GM18499 (cell line): ENCODE results near the gene ZFYVE28.

Source experiments
- ATAC-seq: cut with Tn5 transposase; IDR thresholded peaks from one replicate; pipeline ENCODE4 v1.9.1; 2021; ENCODE audit warnings: moderate number of reproducible peaks; ENCODE audit not compliant: insufficient read depth, unreplicated experiment

The ZFYVE28 gene

DNA sequence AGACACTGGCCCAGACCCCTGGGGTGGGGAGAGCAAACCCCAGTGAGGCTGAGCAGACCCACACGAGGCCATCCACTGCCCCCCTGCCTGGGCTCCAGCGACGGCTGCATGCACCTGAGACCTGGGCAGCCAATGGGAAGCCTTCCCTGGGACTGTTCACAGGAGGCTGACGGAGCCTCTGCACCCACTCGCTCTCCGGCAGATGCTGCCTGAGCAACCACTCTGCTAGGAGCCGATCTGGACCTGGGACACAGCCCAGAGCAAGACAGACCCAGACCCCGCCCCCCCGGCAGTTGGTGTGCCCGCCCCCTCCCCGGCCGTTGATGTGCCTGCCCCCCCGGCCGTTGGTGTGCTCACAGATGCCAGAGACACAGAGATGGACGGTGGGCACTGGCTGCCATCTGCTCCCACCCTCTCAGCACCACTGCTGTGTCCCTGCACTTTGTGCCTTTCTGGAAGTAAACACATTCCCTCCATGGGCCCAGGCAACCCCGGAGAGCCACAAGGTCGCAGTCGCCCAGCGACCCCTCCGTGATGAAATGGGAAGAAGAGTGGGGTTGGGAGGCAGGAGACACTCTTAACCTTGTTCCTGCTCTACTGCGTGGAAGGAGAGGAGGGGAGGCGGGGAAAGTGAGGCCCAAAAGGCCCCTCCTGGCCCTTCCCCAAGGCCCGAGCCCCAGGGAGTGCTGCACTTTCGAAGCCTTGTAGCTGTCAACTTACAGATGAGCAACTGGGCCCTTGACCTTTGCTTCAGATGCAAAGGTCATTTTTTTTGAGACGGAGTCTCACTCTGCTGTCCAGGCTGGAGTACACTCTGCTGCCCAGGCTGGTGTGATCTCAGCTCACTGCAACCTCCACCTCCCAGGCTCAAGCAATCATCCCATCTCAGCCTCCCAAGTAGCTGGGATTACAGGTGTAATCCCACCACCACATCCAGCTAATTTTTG is 62.0 kb downstream of the ZFYVE28 start:
- no peak for ATAC-seq

- no peak for ATAC-seq
Measured at GRCh38 chr4:2354760-2355159, 63.7 kb downstream of the ZFYVE28 start.

GRCh38 chr4:2354118-2354517 is 64.3 kb downstream of the ZFYVE28 start:
- ATAC-seq: no peak

DNA sequence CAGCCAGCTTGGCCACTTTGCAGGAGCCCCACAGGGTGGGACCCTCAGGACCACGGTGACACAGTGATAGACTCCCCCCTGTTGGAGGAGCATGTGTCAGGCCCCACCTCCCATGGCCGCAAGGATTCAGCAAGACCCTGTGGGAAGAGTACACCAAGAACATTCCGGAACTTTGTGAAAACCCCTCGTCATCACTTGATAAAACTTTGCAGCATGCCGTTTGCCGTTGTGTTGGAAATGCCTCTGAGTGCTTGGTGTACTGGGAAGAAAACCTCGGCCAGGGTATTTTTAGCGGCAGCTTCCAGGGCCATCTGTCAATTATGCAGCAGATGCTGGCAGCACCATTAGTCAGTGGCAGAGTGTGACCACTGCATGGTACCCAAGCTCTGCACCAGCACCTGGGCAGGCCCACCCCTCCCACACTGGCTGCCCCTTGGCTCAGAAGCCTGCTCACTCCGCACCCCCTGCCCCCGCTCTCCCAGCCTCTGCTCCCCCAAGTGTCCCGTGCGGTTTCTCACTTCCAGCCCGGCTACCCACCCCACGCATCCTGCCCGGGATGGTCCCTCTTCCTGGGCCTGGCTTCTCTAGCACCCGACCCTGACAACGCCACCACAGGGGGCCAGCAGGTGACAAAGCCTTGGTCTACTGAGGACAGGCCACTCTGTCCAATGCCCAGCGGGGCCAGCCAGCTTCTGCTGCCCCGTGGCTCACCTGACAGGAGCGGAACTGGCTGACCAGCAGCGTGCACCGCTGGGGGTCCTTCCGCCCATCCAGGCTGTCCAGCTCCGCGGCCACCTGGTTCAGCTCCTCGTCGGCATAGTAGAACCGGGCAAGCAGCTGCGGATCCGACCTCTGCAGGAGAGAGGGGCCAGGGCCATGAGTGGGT is 65.0 kb downstream of the ZFYVE28 start:
- no peak for ATAC-seq

- no peak for ATAC-seq
Measured at GRCh38 chr4:2352729-2353221, 65.7 kb downstream of the ZFYVE28 start.

DNA sequence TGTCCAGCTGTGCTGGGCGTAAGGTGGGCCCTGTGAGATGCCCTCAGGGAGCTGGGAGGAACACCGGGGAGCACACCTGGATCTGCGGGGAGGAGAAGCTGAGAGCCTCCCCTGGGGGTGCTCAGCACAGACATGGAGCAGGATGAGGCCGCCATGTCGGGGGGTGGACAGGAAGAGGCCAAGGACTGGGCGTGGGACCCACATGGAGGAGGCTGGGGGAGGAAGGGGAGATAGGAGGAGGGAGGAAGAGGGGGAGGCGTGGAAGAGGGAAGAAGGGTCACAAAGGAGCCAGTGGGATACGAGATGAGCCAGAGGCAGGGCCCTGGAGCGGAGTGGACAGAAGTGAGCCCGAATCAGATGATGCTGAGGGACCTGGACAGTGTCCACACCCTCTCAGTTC is 66.3 kb downstream of the ZFYVE28 start:
- ATAC-seq: no peak

DNA sequence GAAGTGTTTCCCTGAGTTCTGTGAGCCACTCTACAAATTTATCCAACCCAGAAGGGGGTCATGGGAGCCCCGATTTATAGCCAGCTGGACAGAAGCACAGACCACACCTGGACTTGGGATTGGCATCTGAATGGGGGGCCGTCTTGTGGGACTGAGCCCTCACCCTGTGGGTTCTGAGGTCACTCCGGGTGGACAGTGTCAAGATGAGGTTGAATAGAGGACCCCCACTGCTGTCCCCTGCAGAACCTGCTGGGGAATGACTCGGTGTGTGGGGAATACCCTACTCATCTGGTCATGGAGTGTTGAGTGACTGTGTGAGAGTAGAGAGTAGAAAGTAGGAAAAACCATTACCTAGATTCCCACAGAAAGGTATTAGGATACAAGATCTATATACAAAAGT is 67.5 kb downstream of the ZFYVE28 start:
- ATAC-seq: no peak

DNA sequence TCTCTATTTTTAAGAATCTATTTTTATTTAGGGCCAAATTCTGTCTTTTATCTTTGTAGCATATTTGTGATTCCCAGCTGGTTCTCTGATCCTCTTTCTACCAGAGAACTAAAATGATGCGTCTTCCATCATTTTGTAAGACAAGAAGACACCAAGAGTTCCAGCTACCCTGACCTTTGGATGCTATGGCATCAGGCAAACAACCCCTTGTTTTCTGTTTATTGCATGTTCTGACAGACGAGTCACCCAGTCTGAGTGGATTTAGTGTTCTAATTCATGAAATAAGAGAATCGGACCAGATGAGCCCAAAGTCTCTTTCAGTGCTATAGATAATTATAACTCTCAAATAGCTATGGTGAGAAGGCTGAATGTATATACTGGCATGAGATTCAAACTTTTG is 69.7 kb downstream of the ZFYVE28 start:
- no peak for ATAC-seq

DNA sequence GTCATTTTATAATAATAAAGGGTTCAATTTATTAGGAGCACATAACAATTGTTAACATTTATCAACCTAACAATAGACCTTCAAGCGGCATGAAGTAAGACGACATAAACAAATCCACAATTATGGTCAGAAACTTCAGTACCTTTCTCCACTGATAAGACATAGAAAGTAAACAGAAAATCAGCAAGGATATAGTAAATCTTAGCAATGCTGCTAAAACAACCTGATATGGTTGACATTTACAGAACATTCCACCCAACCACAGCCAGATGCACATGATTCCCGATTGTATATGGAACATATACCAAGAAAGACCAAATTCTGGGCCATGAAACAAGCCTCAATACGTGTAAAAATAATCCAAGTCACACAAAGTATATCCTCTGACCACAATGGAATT is 71.3 kb downstream of the ZFYVE28 start:
- ATAC-seq: no peak

DNA sequence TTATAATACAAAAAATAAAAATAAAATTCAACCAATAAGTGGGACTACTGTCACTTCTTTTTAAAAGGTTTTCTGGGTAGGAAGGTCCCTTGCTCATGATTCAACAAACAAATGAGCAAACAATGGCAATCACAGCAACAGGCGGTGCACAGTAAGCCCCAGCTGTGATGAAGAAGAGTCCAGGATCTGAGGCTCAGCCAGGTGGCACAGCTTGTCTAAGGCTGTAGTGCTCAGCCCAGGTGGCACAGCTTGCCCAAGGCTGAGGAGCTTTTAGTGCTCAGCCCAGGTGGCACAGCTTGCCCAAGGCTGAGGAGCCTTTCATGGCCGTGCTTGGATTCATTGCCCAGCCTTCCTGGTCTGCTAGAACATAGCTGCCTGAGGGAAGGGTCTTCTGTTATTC is 75.0 kb downstream of the ZFYVE28 start:
- ATAC-seq: no peak

GRCh38 chr4:2341911-2342652 is 76.4 kb downstream of the ZFYVE28 start:
- ATAC-seq: no peak

GRCh38 chr4:2341261-2341841 is 77.1 kb downstream of the ZFYVE28 start:
- ATAC-seq: no peak

DNA sequence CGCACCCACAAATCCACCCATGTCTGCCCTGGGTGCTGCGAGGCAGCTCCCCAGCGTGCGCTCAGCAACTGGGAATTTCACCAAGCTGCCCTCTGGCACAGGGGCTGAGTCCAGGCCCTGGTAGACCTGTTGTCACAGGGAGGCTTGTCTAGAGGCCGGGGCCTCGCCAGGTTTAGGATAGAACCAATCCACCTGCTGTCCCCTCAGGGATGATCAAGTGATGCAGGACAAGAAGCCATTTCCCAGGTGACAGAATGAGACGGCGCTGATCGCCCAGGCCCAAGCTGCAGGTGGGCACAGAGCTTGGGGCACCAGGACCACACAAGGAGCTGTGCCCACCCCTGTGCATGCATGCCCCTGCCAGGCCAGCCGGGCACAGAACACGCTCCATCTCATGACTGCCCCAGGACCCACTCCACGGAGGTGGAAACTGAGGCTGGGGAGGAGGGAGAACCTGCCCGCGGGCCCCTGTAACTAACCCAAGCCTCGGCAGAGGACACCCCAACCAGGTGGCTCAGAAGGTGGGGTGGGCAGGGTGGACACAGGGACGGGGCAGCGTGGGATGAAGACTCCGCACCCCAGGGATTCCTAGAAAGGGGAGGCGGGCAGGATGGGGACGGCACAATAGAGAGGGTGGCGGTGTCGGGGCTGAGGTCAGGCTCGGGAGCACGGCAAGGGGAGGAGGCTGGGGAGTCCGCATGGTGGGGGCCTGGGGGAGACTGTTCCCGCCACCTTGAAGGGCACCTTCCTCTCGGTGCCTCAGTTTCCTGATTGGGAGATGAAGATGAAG is 78.0 kb downstream of the ZFYVE28 start:
- ATAC-seq: no peak

DNA sequence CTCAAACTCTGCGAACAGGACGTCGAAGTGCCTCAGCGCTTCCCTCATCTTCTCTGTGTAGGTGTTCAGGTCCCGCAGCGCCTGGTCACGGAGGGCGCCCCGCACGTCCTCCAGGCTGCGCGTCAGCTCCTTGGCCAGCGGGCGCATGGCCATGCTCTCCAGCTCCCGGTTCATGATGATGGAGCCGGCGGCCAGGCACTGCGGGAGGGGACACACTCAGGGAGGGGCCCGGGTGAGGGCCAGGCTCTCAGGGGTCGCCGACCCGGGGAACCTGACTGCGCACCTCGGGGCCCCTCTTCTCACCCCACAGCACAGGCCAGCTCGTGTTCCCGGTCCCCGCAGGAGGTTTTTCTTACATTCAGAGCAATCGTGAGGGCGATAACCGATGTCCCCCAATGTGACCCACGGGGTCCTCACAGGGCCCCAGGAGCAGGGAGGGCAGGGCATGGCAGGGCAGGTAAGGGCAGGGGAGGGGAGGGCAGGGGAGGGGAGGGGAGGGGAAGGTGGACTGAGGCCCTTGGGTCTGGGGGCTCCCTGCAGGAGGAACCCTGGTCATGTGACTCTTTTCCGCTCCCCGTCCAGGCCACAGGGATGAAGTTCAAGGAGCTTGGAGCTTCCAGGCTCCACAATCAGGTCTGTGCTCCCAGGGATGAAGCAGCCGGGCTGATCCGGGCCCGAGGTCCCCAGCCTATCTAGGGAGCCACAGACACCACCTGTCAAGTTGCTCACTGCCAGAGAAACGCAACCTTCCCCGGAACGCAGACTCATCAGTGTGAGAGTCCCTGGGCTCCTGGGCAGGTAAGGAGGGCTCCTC is 78.8 kb downstream of the ZFYVE28 start:
- no peak for ATAC-seq

DNA sequence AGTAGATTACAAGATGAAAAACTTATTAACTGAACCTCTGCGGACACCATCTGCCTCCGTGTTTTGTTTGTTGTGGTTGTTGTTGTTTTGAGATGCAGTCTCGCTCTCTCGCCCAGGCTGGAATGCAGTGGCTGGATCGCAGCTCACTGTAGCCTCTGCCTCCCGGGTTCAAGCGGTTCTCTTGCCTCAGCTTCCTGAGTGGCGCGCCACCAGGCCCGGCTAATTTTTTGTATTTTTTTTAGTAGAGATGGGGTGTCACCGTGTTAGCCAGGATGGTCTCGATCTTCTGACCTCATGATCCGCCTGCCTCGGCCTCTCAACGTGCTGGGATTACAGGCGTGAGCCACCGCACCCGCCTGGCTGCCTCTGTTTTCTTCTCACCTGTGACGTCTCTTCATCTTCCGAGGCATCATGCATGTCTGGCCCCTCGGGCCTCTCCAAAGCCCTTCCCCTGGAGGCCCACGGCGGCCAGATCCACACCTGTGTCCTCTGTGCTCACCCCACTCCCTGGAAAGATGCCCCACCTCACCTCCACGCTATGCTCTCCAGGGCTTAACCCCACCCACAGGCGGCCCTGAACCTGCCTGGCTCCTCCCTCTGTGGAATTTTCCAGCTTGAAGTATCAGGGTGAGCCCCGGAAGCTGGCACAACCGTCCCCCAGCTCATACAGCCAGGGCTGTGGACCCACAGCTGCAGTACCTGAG is 79.5 kb downstream of the ZFYVE28 start:
- no peak for ATAC-seq

GRCh38 chr4:2337896-2338295 is 80.5 kb downstream of the ZFYVE28 start:
- no peak for ATAC-seq

GRCh38 chr4:2337131-2337723 is 81.2 kb downstream of the ZFYVE28 start:
- ATAC-seq: no peak
